NB4 (cell line): Measurements from ENCODE around the gene WDR1.

Source experiments
- DNase-seq: peaks from one replicate; pipeline ENCODE4 v3.0.0; 2010; ENCODE audit warnings: low read depth
- H3K4me3 ChIP-seq: one replicate; pipeline ENCODE4 v1.5.1; 2011; ENCODE audit warnings: mild to moderate bottlenecking, low read depth, low read length, moderate library complexity
- CTCF ChIP-seq: IDR thresholded peaks from one replicate; pipeline ENCODE4 v1.5.1; 2012; ENCODE audit warnings: low read depth, low read length
- MYC ChIP-seq: IDR thresholded peaks from 2 replicates; pipeline ENCODE4 v1.6.1; 2011; ENCODE audit warnings: low read depth, low read length
- POLR2A ChIP-seq: IDR thresholded peaks from 2 replicates; pipeline ENCODE4 v1.6.1; 2011; ENCODE audit warnings: mild to moderate bottlenecking; ENCODE audit not compliant: insufficient read length; ENCODE audit errors: extremely low read depth
- TF ChIP-seq, protein P1 (sequence below): IDR thresholded peaks from 2 replicates; pipeline ENCODE4 v1.6.1; 2011; ENCODE audit warnings: low read depth, low read length

WDR1 gene

GRCh38 chr4:10083331-10083771, 33.2 kb downstream of the WDR1 start:
- DNase-seq: no peak
- TF ChIP-seq POLR2A (no peak), MYC (no peak), CTCF (no peak)
- TF ChIP-seq, protein P1, sequence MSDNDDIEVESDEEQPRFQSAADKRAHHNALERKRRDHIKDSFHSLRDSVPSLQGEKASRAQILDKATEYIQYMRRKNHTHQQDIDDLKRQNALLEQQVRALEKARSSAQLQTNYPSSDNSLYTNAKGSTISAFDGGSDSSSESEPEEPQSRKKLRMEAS: no peak
- no peak overlapping the region for H3K4me3 ChIP-seq

GRCh38 chr4:10082459-10083272, 33.9 kb downstream of the WDR1 start:
- DNase-seq: no peak
- TF ChIP-seq, protein P1: no peak
- TF ChIP-seq POLR2A: no peak
- TF ChIP-seq MYC: no peak
- TF ChIP-seq CTCF: no peak
- no peak overlapping the region for H3K4me3 ChIP-seq

GRCh38 chr4:10082047-10082446, 34.6 kb downstream of the WDR1 start:
- H3K4me3 ChIP-seq: no peak overlapping the region
- DNase-seq: no peak
- TF ChIP-seq, protein P1: no peak
- no peak for TF ChIP-seq POLR2A
- TF ChIP-seq MYC: no peak
- TF ChIP-seq CTCF: no peak

DNA sequence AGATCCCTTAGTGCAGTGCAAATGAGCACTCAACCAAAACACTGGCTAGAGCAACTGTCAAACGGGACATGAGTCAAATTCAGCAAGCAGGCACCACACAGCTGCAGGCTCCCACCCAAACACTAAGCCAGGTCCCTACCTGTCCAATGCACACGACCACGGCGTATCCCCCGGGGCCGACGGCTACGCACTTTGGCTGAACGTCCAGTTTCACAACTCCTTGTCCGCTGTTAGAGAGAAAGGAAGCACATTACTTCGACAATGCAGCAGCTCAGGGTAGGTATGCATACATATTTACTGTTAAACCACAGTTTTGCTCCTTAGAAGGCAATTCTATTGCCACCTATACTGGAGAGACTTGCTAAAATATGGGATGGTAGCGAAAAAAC, 35.4 kb downstream of the WDR1 start:
- TF ChIP-seq POLR2A: no peak
- TF ChIP-seq, protein P1: no peak
- TF ChIP-seq CTCF: no peak
- no peak for TF ChIP-seq MYC
- DNase-seq: no peak
- H3K4me3 ChIP-seq: no peak overlapping the region

GRCh38 chr4:10080589-10081217, 35.9 kb downstream of the WDR1 start:
- DNase-seq: no peak
- TF ChIP-seq, protein P1: no peak
- no peak for TF ChIP-seq CTCF
- TF ChIP-seq MYC: no peak
- no peak for TF ChIP-seq POLR2A
- H3K4me3 ChIP-seq: no peak overlapping the region
